Osteoblast (primary cell): ENCODE measurements around the gene MICALL1. TPM values are rescaled to one million over a fixed set of nuclear protein-coding genes. Genes with fewer than 3 reads are reported as not detected.

Source experiments
- DNase-seq: peaks from one replicate; pipeline ENCODE4 v3.0.0; 2011; ENCODE audit warnings: low spot score, mixed read lengths; ENCODE audit not compliant: insufficient read length; ENCODE audit errors: missing footprints
- H2AFZ ChIP-seq: 2 replicates; pipeline ENCODE4 v1.6.0; 2011; ENCODE audit warnings: mild to moderate bottlenecking, low read length
- H3K27ac ChIP-seq: 2 replicates; pipeline ENCODE4 v1.5.1; 2011; ENCODE audit warnings: mild to moderate bottlenecking, low read depth, low read length, moderate library complexity
- H3K27me3 ChIP-seq: 2 replicates; pipeline ENCODE4 v1.6.0; 2012; ENCODE audit warnings: mild to moderate bottlenecking, control low read depth, inconsistent platforms, low read length, moderate library complexity; ENCODE audit not compliant: insufficient read depth
- H3K36me3 ChIP-seq: 2 replicates; pipeline ENCODE4 v1.5.1; 2011; ENCODE audit warnings: mild to moderate bottlenecking, low read length, control low read depth, moderate library complexity; ENCODE audit not compliant: insufficient read depth
- H3K4me1 ChIP-seq: 2 replicates; pipeline ENCODE4 v1.5.1; 2011; ENCODE audit warnings: mild to moderate bottlenecking, low read length, control low read depth, moderate library complexity; ENCODE audit not compliant: insufficient read depth
- H3K4me2 ChIP-seq: 2 replicates; pipeline ENCODE4 v1.6.0; 2011; ENCODE audit warnings: mild to moderate bottlenecking, low read length; ENCODE audit not compliant: insufficient read depth
- H3K4me3 ChIP-seq: fragments of 200-600 bp; sonication (generic); 3 replicates; pipeline ENCODE4 v1.5.1; 2012; ENCODE audit warnings: mild to moderate bottlenecking, low read length, inconsistent platforms; ENCODE audit not compliant: insufficient read depth
- H3K79me2 ChIP-seq: 2 replicates; pipeline ENCODE4 v1.6.0; 2012; ENCODE audit warnings: mild to moderate bottlenecking, low read length, control low read depth, inconsistent platforms; ENCODE audit not compliant: insufficient read depth
- H3K9me3 ChIP-seq: 2 replicates; pipeline ENCODE4 v1.5.1; 2011; ENCODE audit warnings: low read depth, low read length, control low read depth
- H4K20me1 ChIP-seq: 2 replicates; pipeline ENCODE4 v1.6.0; 2012; ENCODE audit warnings: mild to moderate bottlenecking, low read length, control low read depth; ENCODE audit not compliant: insufficient read depth
- total RNA-seq: library from RNA; depleted of rRNA; stranded (reverse); fragments of >200 nt; gene quantifications from 2 replicates; pipeline ENCODE4 v1.2.3, GENCODE V29; 2012
- TF ChIP-seq, protein P1 (sequence below): IDR thresholded peaks from 2 replicates; pipeline ENCODE4 v1.5.1; 2011; ENCODE audit warnings: mild to moderate bottlenecking, low read depth, low read length, moderate library complexity; ENCODE audit errors: extremely low read depth

Gene MICALL1
- total RNA-seq, 1 donor, result 36.9 TPM

DNA sequence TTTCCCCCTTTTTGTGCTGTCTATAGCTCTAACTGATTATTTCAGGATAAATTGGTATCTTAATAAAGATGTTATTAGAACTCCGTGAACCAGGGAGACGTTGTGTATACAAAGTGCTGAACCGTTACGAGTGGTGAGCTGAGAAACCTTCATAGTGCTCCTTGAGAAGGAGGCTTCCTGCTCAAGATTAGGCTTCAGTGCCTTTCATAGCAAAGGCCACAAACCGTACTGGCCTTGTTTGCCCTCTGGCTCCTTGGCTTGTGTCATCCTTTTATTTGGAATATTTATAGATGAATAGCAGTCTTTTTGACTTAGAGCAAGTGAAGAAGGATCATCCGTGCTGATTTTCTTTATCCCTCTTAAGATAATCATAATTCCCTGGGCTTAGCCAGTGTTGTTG, 40.6 kb upstream of the MICALL1 start:
- Histone ChIP-seq H4K20me1 (peaks cover 18% of the 10 kb centered on the region), H3K9me3 (no peaks in the 10 kb centered on the region), H3K4me2 (no peak overlapping the region), H3K79me2 (peaks cover 17% of the 10 kb centered on the region), H3K4me3 (no peak overlapping the region), H3K27me3 (no peaks in the 10 kb centered on the region), H3K27ac (no peak overlapping the region), H3K4me1 (peaks cover 4% of the 10 kb centered on the region), H3K36me3 (peaks cover 78% of the 10 kb centered on the region), H2AFZ (no peak overlapping the region)
- TF ChIP-seq, protein P1, sequence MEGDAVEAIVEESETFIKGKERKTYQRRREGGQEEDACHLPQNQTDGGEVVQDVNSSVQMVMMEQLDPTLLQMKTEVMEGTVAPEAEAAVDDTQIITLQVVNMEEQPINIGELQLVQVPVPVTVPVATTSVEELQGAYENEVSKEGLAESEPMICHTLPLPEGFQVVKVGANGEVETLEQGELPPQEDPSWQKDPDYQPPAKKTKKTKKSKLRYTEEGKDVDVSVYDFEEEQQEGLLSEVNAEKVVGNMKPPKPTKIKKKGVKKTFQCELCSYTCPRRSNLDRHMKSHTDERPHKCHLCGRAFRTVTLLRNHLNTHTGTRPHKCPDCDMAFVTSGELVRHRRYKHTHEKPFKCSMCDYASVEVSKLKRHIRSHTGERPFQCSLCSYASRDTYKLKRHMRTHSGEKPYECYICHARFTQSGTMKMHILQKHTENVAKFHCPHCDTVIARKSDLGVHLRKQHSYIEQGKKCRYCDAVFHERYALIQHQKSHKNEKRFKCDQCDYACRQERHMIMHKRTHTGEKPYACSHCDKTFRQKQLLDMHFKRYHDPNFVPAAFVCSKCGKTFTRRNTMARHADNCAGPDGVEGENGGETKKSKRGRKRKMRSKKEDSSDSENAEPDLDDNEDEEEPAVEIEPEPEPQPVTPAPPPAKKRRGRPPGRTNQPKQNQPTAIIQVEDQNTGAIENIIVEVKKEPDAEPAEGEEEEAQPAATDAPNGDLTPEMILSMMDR, result no peak
- DNase-seq, result no peak

DNA sequence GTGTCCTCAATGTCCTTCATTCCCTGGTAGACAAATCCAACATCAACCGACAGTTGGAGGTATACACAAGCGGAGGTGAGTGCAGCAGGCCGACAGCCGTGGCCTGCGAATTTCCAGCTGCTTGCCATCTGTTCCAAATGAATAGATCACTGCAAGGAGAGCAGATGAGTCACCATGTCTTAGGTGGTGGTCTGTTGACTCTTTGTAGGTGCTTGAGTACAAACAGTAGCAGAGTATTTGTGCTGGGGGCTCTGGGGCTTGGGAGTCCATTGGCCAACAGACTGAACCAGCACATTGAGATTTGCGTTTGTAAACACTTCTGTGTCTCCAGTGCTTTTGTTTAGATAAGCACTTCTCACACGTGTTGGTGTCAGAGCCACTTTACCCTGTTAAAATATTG, 35.8 kb upstream of the MICALL1 start:
- Histone ChIP-seq H3K79me2 (peaks cover 11% of the 10 kb centered on the region), H3K4me3 (no peak overlapping the region), H2AFZ (no peak overlapping the region), H3K4me1 (no peaks in the 10 kb centered on the region), H3K27ac (no peak overlapping the region), H3K9me3 (no peaks in the 10 kb centered on the region), H3K27me3 (no peaks in the 10 kb centered on the region), H3K36me3 (peaks cover 71% of the 10 kb centered on the region), H3K4me2 (no peak overlapping the region), H4K20me1 (peaks cover 15% of the 10 kb centered on the region)
- DNase-seq, result no peak
- TF ChIP-seq, protein P1, result no peak

DNA sequence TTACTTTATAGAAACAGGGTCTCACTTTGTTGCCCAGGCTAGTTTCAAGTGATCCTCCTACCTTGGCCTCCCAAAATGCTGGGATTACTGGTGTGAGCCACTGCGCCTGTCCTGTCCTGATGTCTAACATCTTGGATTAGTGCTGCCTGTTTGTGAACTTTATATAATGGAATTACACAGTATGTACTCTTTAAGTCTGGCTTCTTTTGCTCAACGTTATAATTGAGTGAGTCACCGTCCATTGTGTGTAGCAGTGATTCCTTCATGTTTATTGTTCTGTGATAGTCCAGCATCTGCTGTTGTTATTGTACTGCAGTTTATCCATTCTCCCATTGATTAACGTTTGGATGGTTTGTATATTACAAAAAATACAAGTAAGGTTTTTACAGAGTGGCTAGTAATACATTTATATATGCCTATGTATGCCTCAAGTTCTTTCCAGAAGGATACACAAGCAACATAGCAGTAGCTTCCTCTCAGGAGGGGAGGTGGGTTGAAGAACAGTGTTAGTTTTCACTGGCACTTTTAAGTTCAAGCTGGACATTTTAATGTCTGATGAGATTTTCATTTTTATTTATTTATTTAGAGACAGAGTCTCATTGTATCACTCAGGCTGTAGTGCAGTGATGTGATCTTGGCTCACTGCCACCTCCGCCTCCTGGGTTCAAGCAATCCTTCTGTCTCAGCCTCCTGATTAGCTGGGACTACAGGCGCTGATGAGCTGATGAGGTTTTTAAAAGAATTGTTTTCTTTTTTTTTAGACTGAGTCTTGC, 25.2 kb upstream of the MICALL1 start:
- Histone ChIP-seq H2AFZ (no peak overlapping the region), H3K79me2 (peaks cover 41% of the 10 kb centered on the region), H3K4me3 (no peak overlapping the region), H4K20me1 (peaks cover 14% of the 10 kb centered on the region), H3K4me1 (peaks cover 20% of the 10 kb centered on the region), H3K27ac (peak overlapping the region; percentile 42), H3K4me2 (no peak overlapping the region), H3K27me3 (no peaks in the 10 kb centered on the region), H3K9me3 (no peaks in the 10 kb centered on the region), H3K36me3 (peaks cover 56% of the 10 kb centered on the region)
- peak; percentile 68 for DNase-seq
- TF ChIP-seq, protein P1, result no peak

DNA sequence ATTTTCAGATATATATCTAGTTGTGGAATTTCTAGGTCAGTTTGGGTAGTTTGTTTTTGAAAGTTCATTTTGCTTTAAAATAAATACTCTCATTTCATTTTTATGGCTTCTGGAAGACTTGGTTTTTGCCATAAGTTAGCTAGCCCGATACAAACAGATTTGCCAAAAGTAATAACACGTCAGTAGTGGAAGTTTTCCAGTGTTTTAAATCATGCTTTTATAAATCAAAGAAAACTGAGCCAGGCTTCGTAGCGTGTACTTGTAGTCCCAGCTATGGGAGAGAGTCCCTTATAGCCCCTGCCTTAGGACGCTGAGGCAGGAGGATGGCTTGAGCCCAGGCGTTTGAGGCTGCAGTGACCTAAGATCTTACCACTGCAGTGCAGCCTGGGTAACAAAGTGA, 21.7 kb upstream of the MICALL1 start:
- H2AFZ ChIP-seq, result no peak overlapping the region
- H3K27me3 ChIP-seq, result no peaks in the 10 kb centered on the region
- no peaks in the 10 kb centered on the region for H3K9me3 ChIP-seq
- peaks cover 51% of the 10 kb centered on the region for H3K36me3 ChIP-seq
- H3K27ac ChIP-seq, result peak overlapping the region; percentile 32
- no peak overlapping the region for H3K4me3 ChIP-seq
- peaks cover 26% of the 10 kb centered on the region for H3K4me1 ChIP-seq
- H3K79me2 ChIP-seq, result peaks cover 34% of the 10 kb centered on the region
- peaks cover 13% of the 10 kb centered on the region for H4K20me1 ChIP-seq
- TF ChIP-seq, protein P1, result no peak
- peak; percentile 56 for DNase-seq
- H3K4me2 ChIP-seq, result peak overlapping the region; percentile 50
